HG03460 (cell line): ENCODE data around the gene RABGAP1L.
A peak's percentile ranks its signal among the peaks of the same experiment; 100 is the strongest.

Experiments used
- ATAC-seq: cut with Tn5 transposase; IDR thresholded peaks from one replicate; pipeline ENCODE4 v1.9.1; 2021; ENCODE audit not compliant: unreplicated experiment

The RABGAP1L gene

GRCh38 chr1:174743654-174744561 is 584.6 kb downstream of the RABGAP1L start:
- ATAC-seq = no peak

- no peak for ATAC-seq
Observed at GRCh38 chr1:174744886-174745285, 585.6 kb downstream of the RABGAP1L start.

- ATAC-seq = no peak
Observed at GRCh38 chr1:174746024-174746808, 586.9 kb downstream of the RABGAP1L start.

GRCh38 chr1:174747613-174748012 is 588.3 kb downstream of the RABGAP1L start:
- no peak for ATAC-seq

GRCh38 chr1:174748586-174748985 is 589.3 kb downstream of the RABGAP1L start:
- ATAC-seq = no peak

- ATAC-seq = no peak
Observed at GRCh38 chr1:174753131-174753530, 593.8 kb downstream of the RABGAP1L start.

- no peak for ATAC-seq
Observed at GRCh38 chr1:174761335-174761734, 602.0 kb downstream of the RABGAP1L start.

- no peak for ATAC-seq
Observed at GRCh38 chr1:174761901-174762585, 602.7 kb downstream of the RABGAP1L start.

- ATAC-seq = no peak
Observed at GRCh38 chr1:174764191-174764590, 604.9 kb downstream of the RABGAP1L start.

- ATAC-seq = no peak
Observed at GRCh38 chr1:174766727-174767126, 607.4 kb downstream of the RABGAP1L start.

- ATAC-seq = no peak
Observed at GRCh38 chr1:174768516-174768915, 609.2 kb downstream of the RABGAP1L start.

- ATAC-seq = no peak
Observed at GRCh38 chr1:174768949-174769348, 609.6 kb downstream of the RABGAP1L start.

GRCh38 chr1:174769961-174770549 is 610.7 kb downstream of the RABGAP1L start:
- no peak for ATAC-seq

- no peak for ATAC-seq
Observed at GRCh38 chr1:174775621-174776020, 616.3 kb downstream of the RABGAP1L start.

- no peak for ATAC-seq
Observed at GRCh38 chr1:174777262-174777661, 617.9 kb downstream of the RABGAP1L start.

GRCh38 chr1:174785510-174785909 is 626.2 kb downstream of the RABGAP1L start:
- no peak for ATAC-seq

GRCh38 chr1:174786358-174786757 is 627.0 kb downstream of the RABGAP1L start:
- ATAC-seq = no peak

GRCh38 chr1:174786760-174787159 is 627.4 kb downstream of the RABGAP1L start:
- peak; percentile 53 for ATAC-seq

GRCh38 chr1:174788981-174789380 is 629.7 kb downstream of the RABGAP1L start:
- no peak for ATAC-seq

GRCh38 chr1:174789399-174789798 is 630.1 kb downstream of the RABGAP1L start:
- ATAC-seq = peak; percentile 90

GRCh38 chr1:174791863-174792262 is 632.5 kb downstream of the RABGAP1L start:
- ATAC-seq = no peak
